ENCODE data around the gene DTNB. TPM values are rescaled to one million over a fixed set of nuclear protein-coding genes. Genes with fewer than 3 reads are reported as not detected.

The DTNB gene
- total RNA-seq, 1 experiment from 2014 or later, result 2.6 TPM

- H3K27me3 ChIP-seq (replicated peaks), result no peaks in the 10 kb centered on the region
- H3K36me3 ChIP-seq, result no peaks in the 10 kb centered on the region
- H3K27ac ChIP-seq, result no peak overlapping the region
- H3K4me1 ChIP-seq (replicated peaks), result no peaks in the 10 kb centered on the region
- no peaks in the 10 kb centered on the region for H3K9me3 ChIP-seq (replicated peaks)
- no peak for DNase-seq (ENCODE audit: low read depth in 1 of 2, low spot score in 2 of 2)
- no peak overlapping the region for H3K4me3 ChIP-seq
Measured at GRCh38 chr2:25445464-25445863, 227.9 kb downstream of the DTNB start.

GRCh38 chr2:25444608-25445270, 228.6 kb downstream of the DTNB start:
- Histone ChIP-seq H3K27ac (no peak overlapping the region), H3K4me1 (replicated peaks) (no peaks in the 10 kb centered on the region), H3K36me3 (no peaks in the 10 kb centered on the region), H3K9me3 (replicated peaks) (no peaks in the 10 kb centered on the region), H3K27me3 (replicated peaks) (no peaks in the 10 kb centered on the region), H3K4me3 (no peak overlapping the region)
- no peak for DNase-seq (ENCODE audit: low read depth in 1 of 2, low spot score in 2 of 2)

- H3K27ac ChIP-seq, result no peak overlapping the region
- no peaks in the 10 kb centered on the region for H3K27me3 ChIP-seq (replicated peaks)
- no peaks in the 10 kb centered on the region for H3K36me3 ChIP-seq
- H3K4me1 ChIP-seq (replicated peaks), result no peaks in the 10 kb centered on the region
- DNase-seq (ENCODE audit: low read depth in 1 of 2, low spot score in 2 of 2), result no peak
- no peaks in the 10 kb centered on the region for H3K9me3 ChIP-seq (replicated peaks)
- no peak overlapping the region for H3K4me3 ChIP-seq
Measured at GRCh38 chr2:25443766-25444165, 229.6 kb downstream of the DTNB start.

- Histone ChIP-seq H3K4me3 (no peak overlapping the region), H3K27ac (no peak overlapping the region), H3K9me3 (replicated peaks) (no peaks in the 10 kb centered on the region), H3K27me3 (replicated peaks) (no peaks in the 10 kb centered on the region), H3K4me1 (replicated peaks) (no peaks in the 10 kb centered on the region), H3K36me3 (no peaks in the 10 kb centered on the region)
- DNase-seq (ENCODE audit: low read depth in 1 of 2, low spot score in 2 of 2), result no peak
Measured at GRCh38 chr2:25441353-25441752, 232.0 kb downstream of the DTNB start.

GRCh38 chr2:25438793-25439192, 234.6 kb downstream of the DTNB start:
- Histone ChIP-seq H3K9me3 (replicated peaks) (no peaks in the 10 kb centered on the region), H3K36me3 (no peaks in the 10 kb centered on the region), H3K27me3 (replicated peaks) (no peaks in the 10 kb centered on the region), H3K27ac (no peak overlapping the region), H3K4me1 (replicated peaks) (no peaks in the 10 kb centered on the region), H3K4me3 (no peak overlapping the region)
- DNase-seq (ENCODE audit: low read depth in 1 of 2, low spot score in 2 of 2), result no peak

GRCh38 chr2:25437881-25438662, 235.3 kb downstream of the DTNB start:
- no peak for DNase-seq (ENCODE audit: low read depth in 1 of 2, low spot score in 2 of 2)
- Histone ChIP-seq H3K36me3 (no peaks in the 10 kb centered on the region), H3K4me3 (no peak overlapping the region), H3K4me1 (replicated peaks) (no peaks in the 10 kb centered on the region), H3K27ac (no peak overlapping the region), H3K9me3 (replicated peaks) (no peaks in the 10 kb centered on the region), H3K27me3 (replicated peaks) (no peaks in the 10 kb centered on the region)

- no peak for DNase-seq (ENCODE audit: low read depth in 1 of 2, low spot score in 2 of 2)
- Histone ChIP-seq H3K4me3 (no peak overlapping the region), H3K27ac (no peak overlapping the region), H3K27me3 (replicated peaks) (no peaks in the 10 kb centered on the region), H3K36me3 (no peaks in the 10 kb centered on the region), H3K9me3 (replicated peaks) (no peaks in the 10 kb centered on the region), H3K4me1 (replicated peaks) (no peaks in the 10 kb centered on the region)
Measured at GRCh38 chr2:25435421-25435820, 238.0 kb downstream of the DTNB start.

- no peak overlapping the region for H3K4me3 ChIP-seq
- no peak for DNase-seq (ENCODE audit: low read depth in 1 of 2, low spot score in 2 of 2)
- H3K36me3 ChIP-seq, result no peaks in the 10 kb centered on the region
- no peaks in the 10 kb centered on the region; the same call in 1 of the 2 replicates for H3K27me3 ChIP-seq (replicated peaks)
- H3K27ac ChIP-seq, result no peak overlapping the region
- no peaks in the 10 kb centered on the region for H3K9me3 ChIP-seq (replicated peaks)
- no peaks in the 10 kb centered on the region for H3K4me1 ChIP-seq (replicated peaks)
Measured at GRCh38 chr2:25431604-25432003, 241.8 kb downstream of the DTNB start.

GRCh38 chr2:25430556-25430955, 242.8 kb downstream of the DTNB start:
- no peaks in the 10 kb centered on the region for H3K4me1 ChIP-seq (replicated peaks)
- no peaks in the 10 kb centered on the region for H3K36me3 ChIP-seq
- H3K9me3 ChIP-seq (replicated peaks), result no peaks in the 10 kb centered on the region
- H3K27me3 ChIP-seq (replicated peaks), result no peaks in the 10 kb centered on the region; the same call in 1 of the 2 replicates
- no peak overlapping the region for H3K4me3 ChIP-seq
- DNase-seq (ENCODE audit: low read depth in 1 of 2, low spot score in 2 of 2), result no peak
- no peak overlapping the region for H3K27ac ChIP-seq

GRCh38 chr2:25426326-25426725, 247.1 kb downstream of the DTNB start:
- Histone ChIP-seq H3K36me3 (no peaks in the 10 kb centered on the region), H3K27ac (no peak overlapping the region), H3K4me3 (no peak overlapping the region), H3K9me3 (replicated peaks) (no peaks in the 10 kb centered on the region), H3K27me3 (replicated peaks) (no peaks in the 10 kb centered on the region; the same call in 1 of the 2 replicates), H3K4me1 (replicated peaks) (no peaks in the 10 kb centered on the region)
- DNase-seq (ENCODE audit: low read depth in 1 of 2, low spot score in 2 of 2), result no peak

- DNase-seq (ENCODE audit: low read depth in 1 of 2, low spot score in 2 of 2), result no peak
- no peaks in the 10 kb centered on the region for H3K4me1 ChIP-seq (replicated peaks)
- H3K4me3 ChIP-seq, result no peak overlapping the region
- no peaks in the 10 kb centered on the region for H3K36me3 ChIP-seq
- H3K27ac ChIP-seq, result no peak overlapping the region
- H3K9me3 ChIP-seq (replicated peaks), result no peaks in the 10 kb centered on the region
- H3K27me3 ChIP-seq (replicated peaks), result no peaks in the 10 kb centered on the region; the same call in 1 of the 2 replicates
Measured at GRCh38 chr2:25424426-25425028, 248.8 kb downstream of the DTNB start.

GRCh38 chr2:25421820-25422411, 251.5 kb downstream of the DTNB start:
- Histone ChIP-seq H3K4me1 (replicated peaks) (no peaks in the 10 kb centered on the region), H3K4me3 (no peak overlapping the region), H3K9me3 (replicated peaks) (no peaks in the 10 kb centered on the region), H3K27me3 (replicated peaks) (no peaks in the 10 kb centered on the region), H3K27ac (no peak overlapping the region), H3K36me3 (no peaks in the 10 kb centered on the region)
- DNase-seq (ENCODE audit: low read depth in 1 of 2, low spot score in 2 of 2), result no peak

- no peaks in the 10 kb centered on the region for H3K36me3 ChIP-seq
- H3K9me3 ChIP-seq (replicated peaks), result no peaks in the 10 kb centered on the region
- no peak overlapping the region for H3K27ac ChIP-seq
- no peaks in the 10 kb centered on the region for H3K27me3 ChIP-seq (replicated peaks)
- H3K4me3 ChIP-seq, result no peak overlapping the region
- DNase-seq (ENCODE audit: low read depth in 1 of 2, low spot score in 2 of 2), result no peak
- H3K4me1 ChIP-seq (replicated peaks), result no peaks in the 10 kb centered on the region
Measured at GRCh38 chr2:25421289-25421688, 252.1 kb downstream of the DTNB start.

GRCh38 chr2:25420820-25421237, 252.5 kb downstream of the DTNB start:
- Histone ChIP-seq H3K27me3 (replicated peaks) (no peaks in the 10 kb centered on the region), H3K9me3 (replicated peaks) (no peaks in the 10 kb centered on the region), H3K4me1 (replicated peaks) (no peaks in the 10 kb centered on the region), H3K4me3 (no peak overlapping the region), H3K36me3 (no peaks in the 10 kb centered on the region), H3K27ac (no peak overlapping the region)
- DNase-seq (ENCODE audit: low read depth in 1 of 2, low spot score in 2 of 2), result no peak
